H9 (cell line): ENCODE data around the gene SNRNP48. TPM values are rescaled to one million over a fixed set of nuclear protein-coding genes. Genes with fewer than 3 reads are reported as not detected.

Experiments
- DNase-seq: peaks from one replicate; pipeline ENCODE4 v3.0.0-alpha.2; 2017
- H2AFZ ChIP-seq: one replicate; pipeline ENCODE4 v1.6.1; 2013; ENCODE audit warnings: mild to moderate bottlenecking, low read length, control low read depth, moderate library complexity
- H2AK5ac ChIP-seq: 2 replicates; pipeline ENCODE4 v1.6.1; 2013; ENCODE audit warnings: low read length, control low read depth, mixed read lengths; ENCODE audit not compliant: insufficient read length
- H2BK120ac ChIP-seq: one replicate; pipeline ENCODE4 v1.6.1; 2013; ENCODE audit warnings: low read depth, mild to moderate bottlenecking, low read length, control low read depth, inconsistent platforms; ENCODE audit not compliant: poor library complexity, severe bottlenecking
- H2BK12ac ChIP-seq: 2 replicates; pipeline ENCODE4 v1.6.1; 2013; ENCODE audit warnings: low read length, control low read depth, mixed read lengths, low read depth; ENCODE audit not compliant: insufficient read length
- H2BK15ac ChIP-seq: 2 replicates; pipeline ENCODE4 v1.6.1; 2013; ENCODE audit warnings: low read depth, low read length, control low read depth
- H2BK20ac ChIP-seq: one replicate; pipeline ENCODE4 v1.6.1; 2013; ENCODE audit warnings: low read depth, mild to moderate bottlenecking, low read length, control low read depth, inconsistent platforms; ENCODE audit not compliant: poor library complexity, severe bottlenecking
- H2BK5ac ChIP-seq: 2 replicates; pipeline ENCODE4 v1.6.1; 2013; ENCODE audit warnings: low read length, control low read depth, mixed read lengths; ENCODE audit not compliant: insufficient read length
- H3K14ac ChIP-seq: 2 replicates; pipeline ENCODE4 v1.6.1; 2013; ENCODE audit warnings: low read length, control low read depth; ENCODE audit not compliant: insufficient read depth
- H3K18ac ChIP-seq: 2 replicates; pipeline ENCODE4 v1.6.1; 2013; ENCODE audit warnings: low read depth, mild to moderate bottlenecking, mixed read lengths, low read length, control low read depth; ENCODE audit not compliant: insufficient read length
- H3K23ac ChIP-seq: 2 replicates; pipeline ENCODE4 v1.6.1; 2013; ENCODE audit warnings: low read length, control low read depth, mixed read lengths, low read depth; ENCODE audit not compliant: insufficient read length
- H3K23me2 ChIP-seq: 2 replicates; pipeline ENCODE4 v1.6.1; 2013; ENCODE audit warnings: low read depth, mild to moderate bottlenecking, mixed read lengths, low read length, control low read depth; ENCODE audit not compliant: insufficient read length, poor library complexity, severe bottlenecking
- H3K27ac ChIP-seq: 2 replicates; pipeline ENCODE4 v1.5.1; 2013; ENCODE audit warnings: low read length, control low read depth, mixed read lengths, low read depth; ENCODE audit not compliant: insufficient read length
- H3K27me3 ChIP-seq: 2 replicates; pipeline ENCODE4 v1.6.1; 2013; ENCODE audit warnings: low read length, control low read depth, inconsistent platforms; ENCODE audit not compliant: insufficient read depth
- H3K4ac ChIP-seq: 2 replicates; pipeline ENCODE4 v1.6.1; 2013; ENCODE audit warnings: low read depth, mild to moderate bottlenecking, control low read depth, inconsistent platforms, low read length, moderate library complexity
- H3K4me1 ChIP-seq: 2 replicates; pipeline ENCODE4 v1.6.1; 2013; ENCODE audit warnings: low read length, control low read depth, inconsistent platforms; ENCODE audit not compliant: insufficient read depth
- H3K4me2 ChIP-seq: 2 replicates; pipeline ENCODE4 v1.6.1; 2013; ENCODE audit warnings: low read length, control low read depth, mixed read lengths; ENCODE audit not compliant: insufficient read length, insufficient read depth
- H3K56ac ChIP-seq: 2 replicates; pipeline ENCODE4 v1.6.1; 2013; ENCODE audit warnings: low read depth, mild to moderate bottlenecking, mixed read lengths, low read length, control low read depth; ENCODE audit not compliant: insufficient read length
- H3K79me1 ChIP-seq: 2 replicates; pipeline ENCODE4 v1.6.1; 2013; ENCODE audit warnings: low read depth, mild to moderate bottlenecking, moderate library complexity, low read length, control low read depth, inconsistent platforms; ENCODE audit not compliant: insufficient read depth, poor library complexity, severe bottlenecking
- H3K79me2 ChIP-seq: 2 replicates; pipeline ENCODE4 v1.6.1; 2013; ENCODE audit warnings: low read length, control low read depth, inconsistent platforms; ENCODE audit not compliant: insufficient read depth
- H3K9ac ChIP-seq: 2 replicates; pipeline ENCODE4 v1.6.1; 2013; ENCODE audit warnings: low read length, control low read depth, mixed read lengths; ENCODE audit not compliant: insufficient read length; ENCODE audit errors: extremely low read depth
- H3K9me3 ChIP-seq: one replicate; pipeline ENCODE4 v1.6.1; 2013; ENCODE audit warnings: low read depth, low read length, inconsistent platforms; ENCODE audit not compliant: control insufficient read depth
- H3T11ph ChIP-seq: one replicate; pipeline ENCODE4 v1.6.1; 2013; ENCODE audit warnings: mild to moderate bottlenecking, low read length, control low read depth, inconsistent platforms
- H4K20me1 ChIP-seq: one replicate; pipeline ENCODE4 v1.6.1; 2013; ENCODE audit not compliant: control insufficient read depth, insufficient read length, insufficient read depth
- H4K5ac ChIP-seq: 2 replicates; pipeline ENCODE4 v1.6.1; 2013; ENCODE audit warnings: low read depth, mild to moderate bottlenecking, mixed read lengths, low read length, control low read depth; ENCODE audit not compliant: insufficient read length
- H4K8ac ChIP-seq: replicated peaks from 2 replicates; pipeline ENCODE4 v1.6.1; 2013; ENCODE audit warnings: low read length, control low read depth, mixed read lengths, low read depth; ENCODE audit not compliant: insufficient read length
- H4K91ac ChIP-seq: 2 replicates; pipeline ENCODE4 v1.6.1; 2013; ENCODE audit warnings: low read depth, mild to moderate bottlenecking, moderate library complexity, mixed read lengths, low read length, control low read depth; ENCODE audit not compliant: insufficient read length
- H3K27ac Mint-ChIP-seq, 3 experiments: 2 replicates in 2 of 3; 3 replicates in 1 of 3; pipeline ENCODE4 v1.8.0; 2020 to 2021; ENCODE audit warnings: mixed read lengths in 3 of 3, mild to moderate bottlenecking in 1 of 3, moderate library complexity in 1 of 3
- H3K27me3 Mint-ChIP-seq: 2 replicates; pipeline ENCODE4 v1.8.0; 2021; ENCODE audit warnings: low read depth, mild to moderate bottlenecking, moderate library complexity, mixed read lengths
- H3K36me3 Mint-ChIP-seq, 3 experiments: 2 replicates in 2 of 3; 3 replicates in 1 of 3; pipeline ENCODE4 v1.8.0; 2020 to 2021; ENCODE audit warnings: low read depth in 3 of 3, mixed read lengths in 3 of 3; ENCODE audit not compliant: insufficient read depth in 1 of 3
- H3K4me1 Mint-ChIP-seq, 2 experiments: 2 replicates each; pipeline ENCODE4 v1.8.0; 2020; ENCODE audit warnings: mixed read lengths in 2 of 2
- H3K4me3 Mint-ChIP-seq, 2 experiments: 2 replicates in 1 of 2; 3 replicates in 1 of 2; pipeline ENCODE4 v1.8.0; 2020 to 2021; ENCODE audit warnings: mild to moderate bottlenecking in 2 of 2, mixed read lengths in 2 of 2, moderate library complexity in 1 of 2
- H3K9me3 Mint-ChIP-seq, 2 experiments: 2 replicates in 1 of 2; 3 replicates in 1 of 2; pipeline ENCODE4 v1.8.0; 2020; ENCODE audit warnings: mild to moderate bottlenecking in 2 of 2, mixed read lengths in 2 of 2, moderate library complexity in 1 of 2
- CTCF ChIP-seq: fragments of 200-600 bp; sonication (generic); conservative IDR thresholded peaks from 3 replicates; pipeline ENCODE4 v1.8.0; 2021; ENCODE audit warnings: antibody characterized with exemption, mild to moderate bottlenecking
- WGBS: extraction: QIAGEN DNeasy Blood & Tissue Kit; methylation state at CpG from one replicate; pipeline ENCODE4 v1.1.7; 2013; ENCODE audit warnings: missing lambda C conversion rate, low lambda C conversion rate, mixed read lengths; ENCODE audit not compliant: insufficient read length; ENCODE audit errors: extremely low coverage; 5-methylcytosine and 5-hydroxymethylcytosine counted together
- total RNA-seq: library from RNA; stranded (reverse); gene quantifications from 2 replicates; pipeline ENCODE4 v1.2.1, GENCODE V29; 2021

The SNRNP48 gene
- total RNA-seq, 1 experiment from 2014 or later, result 16.9 TPM

- no peaks in the 10 kb centered on the region for H3K27me3 ChIP-seq
- H3K4me3 Mint-ChIP-seq, result no peak overlapping the region
- no CpG with 5 or more reads among the region's 4 CpGs for WGBS
Measured at GRCh38 chr6:7604003-7604402, 14.0 kb downstream of the SNRNP48 start.

More at GRCh38 chr6:7604003-7604402, 14.0 kb downstream of the SNRNP48 start:
- Histone ChIP-seq H4K20me1 (no peaks in the 10 kb centered on the region), H3K79me2 (no peaks in the 10 kb centered on the region), H3K14ac (no peak overlapping the region), H2AK5ac (no peak overlapping the region), H2BK120ac (no peak overlapping the region), H3K4me1 (no peaks in the 10 kb centered on the region), H4K8ac (no peak overlapping the region), H4K5ac (no peak overlapping the region), H2AFZ (no peak overlapping the region), H3K9ac (no peak overlapping the region), H3K56ac (no peak overlapping the region), H2BK12ac (no peak overlapping the region), H2BK20ac (no peak overlapping the region), H3K18ac (no peak overlapping the region), H3K9me3 (no peaks in the 10 kb centered on the region), H2BK15ac (no peak overlapping the region), H3K23ac (no peak overlapping the region), H3K4me2 (no peak overlapping the region), H3K79me1 (no peaks in the 10 kb centered on the region), H3K23me2 (no peaks in the 10 kb centered on the region), H4K91ac (no peak overlapping the region), H2BK5ac (no peak overlapping the region), H3K27ac (no peak overlapping the region), H3T11ph (no peak overlapping the region), H3K4ac (no peak overlapping the region)
- peaks cover 30 to 80% (median 75%) of the 10 kb centered on the region in 3 experiments; a peak in 6 of 7 replicates for H3K36me3 Mint-ChIP-seq
- no peaks in the 10 kb centered on the region for H3K27me3 Mint-ChIP-seq
- no peaks in the 10 kb centered on the region for H3K9me3 Mint-ChIP-seq
- peak overlapping the region in 2 of 3 experiments; percentile 30 to 42; a peak in 4 of 7 replicates for H3K27ac Mint-ChIP-seq
- H3K4me1 Mint-ChIP-seq, result peaks cover 4 to 5% of the 10 kb centered on the region in 2 experiments; a peak in 3 of 4 replicates
- no peak for TF ChIP-seq CTCF
- DNase-seq, result no peak
